Endothelial cell of umbilical vein (primary cell): Measurements from ENCODE around the gene DMBT1. TPM values are rescaled to one million over a fixed set of nuclear protein-coding genes. Genes with fewer than 3 reads are reported as not detected.

Experiments
- BruUV-seq: library from RNA; stranded (reverse); fragments of 400-500 nt; replicated peaks from 2 replicates; lab custom pipeline; 2021; lab: Mats Ljungman, UMichigan
- CTCF ChIA-PET: fragments of 300-600, 350-600 bp; sonication (Branson Sonifier 250); formaldehyde crosslinking; loops from one replicate; lab custom pipeline; 2021; ENCODE audit warnings: antibody characterized with exemption, inconsistent platforms; lab: Charles Lee
- POLR2A ChIA-PET: fragments of 300-600, 350-600 bp; sonication (Branson Sonifier 250); formaldehyde crosslinking; loops from one replicate; lab custom pipeline; 2021; ENCODE audit warnings: antibody characterized with exemption, inconsistent platforms; lab: Charles Lee
- DNase-seq: peaks from one replicate; pipeline ENCODE4 v3.0.0-alpha.2; 2011; ENCODE audit warnings: low read depth, low spot score
- FAIRE-seq: peaks from 2 replicates; lab custom pipeline; 2011; peaks lifted over from hg19 to GRCh38; lab: Jason Lieb, UNC
- H2AFZ ChIP-seq: 2 replicates; pipeline ENCODE4 v1.6.0; 2012; ENCODE audit warnings: low read depth, low read length, control low read depth, inconsistent platforms
- H3K27ac ChIP-seq: 2 replicates; pipeline ENCODE4 v1.5.1; 2011; ENCODE audit warnings: low read depth, mild to moderate bottlenecking, control low read depth, low read length, moderate library complexity; ENCODE audit not compliant: insufficient read depth
- H3K27me3 ChIP-seq, 2 experiments: 2 replicates each; pipeline versions ENCODE4 v1.6.0 to v1.6.1; 2011; ENCODE audit warnings: low read length in 2 of 2, mixed read lengths in 1 of 2; ENCODE audit not compliant: control insufficient read depth in 2 of 2, insufficient read depth in 2 of 2
- H3K36me3 ChIP-seq, 2 experiments: 2 replicates in 1 of 2; 3 replicates in 1 of 2; pipeline ENCODE4 v1.5.1; 2011; ENCODE audit warnings: low read length in 2 of 2, mild to moderate bottlenecking in 1 of 2, moderate library complexity in 1 of 2; ENCODE audit not compliant: control insufficient read depth in 2 of 2, insufficient read depth in 2 of 2; ENCODE audit errors: extremely low read depth in 1 of 2
- H3K4me1 ChIP-seq: 3 replicates; pipeline ENCODE4 v1.5.1; 2011; ENCODE audit warnings: mild to moderate bottlenecking, low read length; ENCODE audit not compliant: control insufficient read depth, insufficient read depth; ENCODE audit errors: extremely low read depth
- H3K4me2 ChIP-seq: 2 replicates; pipeline ENCODE4 v1.6.1; 2011; ENCODE audit warnings: low read length, control low read depth, mixed read lengths; ENCODE audit not compliant: insufficient read depth
- H3K4me3 ChIP-seq, 3 experiments: fragments of 200-600 bp in 1 of 3; sonication (generic), shearing (Covaris generic) in 1 of 3; replicated peaks in 1 of 3; 2 replicates each; pipeline ENCODE4 v1.5.1; 2011 to 2016; ENCODE audit warnings: control low read depth in 3 of 3, low read length in 3 of 3, mild to moderate bottlenecking in 2 of 3, inconsistent platforms in 1 of 3, low read depth in 1 of 3, moderate library complexity in 1 of 3; ENCODE audit not compliant: insufficient read depth in 1 of 3
- H3K79me2 ChIP-seq: 2 replicates; pipeline ENCODE4 v1.6.0; 2012; ENCODE audit warnings: low read length, inconsistent platforms; ENCODE audit not compliant: control insufficient read depth, insufficient read depth
- H3K9ac ChIP-seq: replicated peaks from 2 replicates; pipeline ENCODE3; 2011; ENCODE audit warnings: low read length, control low read depth; ENCODE audit not compliant: insufficient read depth; ENCODE audit errors: extremely low read depth
- H3K9me1 ChIP-seq: replicated peaks from 3 replicates; pipeline ENCODE4 v1.6.0; 2011; ENCODE audit warnings: mild to moderate bottlenecking, low read length; ENCODE audit not compliant: control insufficient read depth, insufficient read depth; ENCODE audit errors: extremely low read depth
- H3K9me3 ChIP-seq: replicated peaks from 2 replicates; pipeline ENCODE4 v1.5.1; 2012; ENCODE audit warnings: low read length, inconsistent platforms; ENCODE audit not compliant: control insufficient read depth, insufficient read depth
- H4K20me1 ChIP-seq: replicated peaks from 2 replicates; pipeline ENCODE3; 2011; ENCODE audit warnings: mild to moderate bottlenecking, low read length; ENCODE audit not compliant: control insufficient read depth, insufficient read depth; ENCODE audit errors: extremely low read depth
- CTCF ChIP-seq, 2 donors: IDR thresholded peaks; 1 replicate in 1 of 2; 2 replicates in 1 of 2; pipeline ENCODE4 v1.5.1; 2011; ENCODE audit warnings: low read length in 2 of 2, mild to moderate bottlenecking in 2 of 2, moderate library complexity in 2 of 2, control low read depth in 1 of 2, inconsistent platforms in 1 of 2, low read depth in 1 of 2; ENCODE audit not compliant: insufficient read depth in 1 of 2; ENCODE audit errors: extremely low read depth in 1 of 2
- EZH2 ChIP-seq: IDR thresholded peaks from 2 replicates; pipeline ENCODE4 v1.6.1; 2012; ENCODE audit warnings: borderline replicate concordance, low read depth, mild to moderate bottlenecking, moderate library complexity, low read length, inconsistent platforms; ENCODE audit not compliant: severe bottlenecking
- FOS ChIP-seq: IDR thresholded peaks from 2 replicates; pipeline ENCODE4 v1.6.1; 2011; ENCODE audit warnings: mild to moderate bottlenecking, low read length, moderate library complexity, borderline replicate concordance; ENCODE audit not compliant: insufficient read depth
- GATA2 ChIP-seq: IDR thresholded peaks from 2 replicates; pipeline ENCODE4 v1.7.0; 2011; ENCODE audit warnings: low read depth, mild to moderate bottlenecking, moderate library complexity, mixed read lengths, low read length; ENCODE audit not compliant: insufficient read length, insufficient read depth
- JUN ChIP-seq: IDR thresholded peaks from 2 replicates; pipeline ENCODE4 v1.6.1; 2011; ENCODE audit warnings: borderline replicate concordance, low read depth; ENCODE audit not compliant: insufficient read length, insufficient read depth
- MAX ChIP-seq: IDR thresholded peaks from 2 replicates; pipeline ENCODE4 v1.6.1; 2011; ENCODE audit not compliant: insufficient read depth, insufficient read length
- MYC ChIP-seq: IDR thresholded peaks from one replicate; pipeline ENCODE4 v1.6.1; 2011; ENCODE audit warnings: mild to moderate bottlenecking, low read depth, low read length
- POLR2A ChIP-seq: IDR thresholded peaks from 2 replicates; pipeline ENCODE4 v1.6.1; 2012; ENCODE audit warnings: low read depth, mild to moderate bottlenecking, control low read depth, low read length
- POLR2AphosphoS5 ChIP-seq: IDR thresholded peaks from 2 replicates; pipeline ENCODE4 v1.6.1; 2012; ENCODE audit warnings: low read depth, mild to moderate bottlenecking, control low read depth, low read length, moderate library complexity; ENCODE audit not compliant: insufficient read depth
- dilution Hi-C: fragments of 300-500 bp; cut with MboI; formaldehyde crosslinking; loops from one replicate; pipeline ENCODE4 v1.15.0; 2019; ENCODE audit warnings: low sequenced_read_pairs; ENCODE audit not compliant: extremely low pct_ligation_motif_present
- intact Hi-C: fragments of 100-400 bp; cut with micrococcal nuclease; formaldehyde crosslinking; loops from one replicate; pipeline ENCODE4 v1.10.0; 2022
- polyA plus RNA-seq, 4 experiments: library from polyadenylated mRNA; depleted of rRNA in 3 of 4; stranded (reverse) in 3 of 4; unstranded in 1 of 4; fragments of >200 nt; gene quantifications; 2 replicates each; pipeline versions ENCODE4 v1.2.1 to v1.2.3, GENCODE V29; 2011 to 2012; ENCODE audit warnings: missing spikeins in 1 of 4
- total RNA-seq: library from RNA; stranded (reverse); gene quantifications from 2 replicates; pipeline ENCODE4 v1.2.3, GENCODE V29; 2021

Gene DMBT1
- total and polyA plus RNA-seq, 2 donors (not counting 3 experiments of a cell fraction or from before 2014, with no cell fraction given): 0.01 TPM; not detected in 1

- H3K27ac ChIP-seq: no peak overlapping the region
Measured at GRCh38 chr10:122571892-122572291, 11.3 kb downstream of the DMBT1 start.

More at GRCh38 chr10:122571892-122572291, 11.3 kb downstream of the DMBT1 start:
- TF ChIP-seq MYC: no peak
- no peak for TF ChIP-seq GATA2
- no peak for TF ChIP-seq POLR2AphosphoS5
- no peak for TF ChIP-seq CTCF (IDR thresholded peaks at IDR 0.05; ENCODE audit: extremely low read depth in 1 of 2, insufficient read depth in 1 of 2, low read depth in 1 of 2, low read length in 2 of 2)
- no peak for TF ChIP-seq JUN
- no peak for TF ChIP-seq POLR2A
- TF ChIP-seq EZH2: no peak
- TF ChIP-seq MAX: no peak
- TF ChIP-seq FOS: no peak
- Histone ChIP-seq H3K9ac (no peak overlapping the region), H3K36me3 (no peaks in the 10 kb centered on the region), H3K4me3 (no peak overlapping the region), H2AFZ (no peak overlapping the region), H3K9me3 (no peaks in the 10 kb centered on the region), H3K27me3 (no peaks in the 10 kb centered on the region), H3K9me1 (no peaks in the 10 kb centered on the region), H3K79me2 (no peaks in the 10 kb centered on the region), H3K4me1 (no peaks in the 10 kb centered on the region), H3K4me2 (no peak overlapping the region), H4K20me1 (no peaks in the 10 kb centered on the region)
- CTCF ChIA-PET: no interaction called here
- POLR2A ChIA-PET: no interaction called here
- intact Hi-C loops (no loop called here), dilution Hi-C loops (no loop called here)
- BruUV-seq: no TSS peak
- DNase-seq (no peak), FAIRE-seq (no peak)
